Measurements from ENCODE around the gene PANK4. TPM values are rescaled to one million over a fixed set of nuclear protein-coding genes. Genes with fewer than 3 reads are reported as not detected.
"Not testable (repeated sequence)": the region's sequence is repeated elsewhere in the genome, so short reads cannot be mapped to it uniquely, and the experiment has no call there.

The PANK4 gene
- total and polyA plus RNA-seq, 2 of the 8 experiments (the other 6 are each of a cell fraction or from before 2014, with no cell fraction given): 20.1 to 29.7 TPM

GRCh38 chr1:2552189-2552588 lies 25.8 kb upstream of the PANK4 start (continued):
- no peak for TF ChIP-seq KDM1A (IDR thresholded peaks at IDR 0.05; ENCODE audit: borderline replicate concordance, low read length)
- TF ChIP-seq SP1 (IDR thresholded peaks at IDR 0.05; ENCODE audit: low read depth, low read length): no peak
- no peak for TF ChIP-seq ATF2 (IDR thresholded peaks at IDR 0.05; ENCODE audit: low read length)
- TF ChIP-seq EP300 (IDR thresholded peaks at IDR 0.05; ENCODE audit: borderline replicate concordance in 1 of 2, low read depth in 2 of 2, low read length in 2 of 2): no peak
- TF ChIP-seq BCL11A (IDR thresholded peaks at IDR 0.05; ENCODE audit: low read depth in 2 of 2, low read length in 2 of 2): no peak

GRCh38 chr1:2551544-2551943 lies 25.1 kb upstream of the PANK4 start:
- H3K9ac ChIP-seq (replicated peaks in 1 of 4; ENCODE audit: extremely low read depth in 1 of 4, low read depth in 3 of 4, low read length in 3 of 4); H3K18ac ChIP-seq (ENCODE audit: extremely low read depth, low read length); H3K36me3 ChIP-seq (ENCODE audit: control insufficient read depth in 2 of 4, insufficient read depth in 4 of 4, low read length in 3 of 4); H2BK5ac ChIP-seq (ENCODE audit: low read depth, low read length); FAIRE-seq; H2BK12ac ChIP-seq (ENCODE audit: low read depth, low read length); H3K79me2 ChIP-seq (ENCODE audit: control insufficient read depth in 1 of 2, insufficient read depth in 2 of 2, low read length in 2 of 2); H3K23me2 ChIP-seq (ENCODE audit: low read depth, low read length); H3K79me1 ChIP-seq (ENCODE audit: low read depth, low read length); POLR2A ChIA-PET (ENCODE audit: partially characterized antibody); H3K9me3 ChIP-seq (ENCODE audit: insufficient read depth in 2 of 2, low read depth in 1 of 2, low read length in 1 of 2); H2BK20ac ChIP-seq (ENCODE audit: low read length); H4K5ac ChIP-seq (ENCODE audit: insufficient read length, low read depth, low read length); DNase-seq (ENCODE audit: low read depth in 1 of 2, low spot score in 2 of 2); H2AK5ac ChIP-seq (ENCODE audit: low read depth, low read length); H3K23ac ChIP-seq (ENCODE audit: insufficient read length); H2AFZ ChIP-seq (ENCODE audit: low read length); H3K4me2 ChIP-seq (ENCODE audit: insufficient read depth in 1 of 2, low read depth in 2 of 2, low read length in 2 of 2); H4K8ac ChIP-seq (ENCODE audit: extremely low read depth, insufficient read depth, low read length); CTCF ChIA-PET (ENCODE audit: partially characterized antibody); H2BK15ac ChIP-seq (ENCODE audit: low read length); H3K56ac ChIP-seq (replicated peaks; ENCODE audit: insufficient read length, low read depth, low read length); H3K4me3 ChIP-seq (ENCODE audit: extremely low read depth in 1 of 4, insufficient read depth in 2 of 4, low read depth in 3 of 4, low read length in 4 of 4); H4K91ac ChIP-seq (replicated peaks; ENCODE audit: insufficient read length, low read length); H3K14ac ChIP-seq (ENCODE audit: insufficient read length); H2BK120ac ChIP-seq (replicated peaks; ENCODE audit: low read depth, low read length); H3K27me3 ChIP-seq (replicated peaks in 1 of 4; ENCODE audit: control insufficient read depth in 3 of 4, extremely low read depth in 1 of 4, insufficient read depth in 3 of 4, low read length in 3 of 4); H4K20me1 ChIP-seq (replicated peaks in 1 of 2; ENCODE audit: control insufficient read depth in 1 of 2, insufficient read depth in 2 of 2, low read length in 2 of 2); H3K27ac ChIP-seq (ENCODE audit: low read depth, low read length); H3K4ac ChIP-seq (replicated peaks; ENCODE audit: insufficient read length, low read depth, low read length): not testable (repeated sequence)
- WGBS, 2 experiments (ENCODE audit: extremely low coverage in 1 of 2, insufficient coverage in 1 of 2, insufficient read length in 1 of 2, insufficient replicate concordance in 2 of 2, low coverage in 1 of 2, low lambda C conversion rate in 2 of 2, missing lambda C conversion rate in 1 of 2): 96% methylated on average over 6 of the region's 9 CpGs; no CpG with 5 or more reads in 1 of the 2 experiments
- H3K4me1 ChIP-seq (replicated peaks in 1 of 4; ENCODE audit: control insufficient read depth in 3 of 4, insufficient read depth in 4 of 4, low read length in 3 of 4): peaks cover 0 to 20% (median 9%) of the 10 kb centered on the region in 4 experiments; a peak in 6 of 7 replicates

Measured in H1 (cell line).